ENCODE results near the gene LBR. TPM values are rescaled to one million over a fixed set of nuclear protein-coding genes. Genes with fewer than 3 reads are reported as not detected.

Gene LBR
- total RNA-seq, 1 experiment from 2014 or later = 44.0 TPM

- in situ Hi-C loops (cut with HindIII; ENCODE audit: low pct_unique_long_range_greater_than_20kb, low sequenced_read_pairs) = no loop called here
- DNase-seq (ENCODE audit: low read depth, low spot score) = no peak
These were observed 2.5 kb upstream of the LBR start for GRCh38 chr1:225430301-225430700.

- DNase-seq (ENCODE audit: low read depth, low spot score) = no peak
- in situ Hi-C loops (cut with HindIII; ENCODE audit: low pct_unique_long_range_greater_than_20kb, low sequenced_read_pairs) = no loop called here
These were observed 1.1 kb upstream of the LBR start for GRCh38 chr1:225428881-225429455.

DNA sequence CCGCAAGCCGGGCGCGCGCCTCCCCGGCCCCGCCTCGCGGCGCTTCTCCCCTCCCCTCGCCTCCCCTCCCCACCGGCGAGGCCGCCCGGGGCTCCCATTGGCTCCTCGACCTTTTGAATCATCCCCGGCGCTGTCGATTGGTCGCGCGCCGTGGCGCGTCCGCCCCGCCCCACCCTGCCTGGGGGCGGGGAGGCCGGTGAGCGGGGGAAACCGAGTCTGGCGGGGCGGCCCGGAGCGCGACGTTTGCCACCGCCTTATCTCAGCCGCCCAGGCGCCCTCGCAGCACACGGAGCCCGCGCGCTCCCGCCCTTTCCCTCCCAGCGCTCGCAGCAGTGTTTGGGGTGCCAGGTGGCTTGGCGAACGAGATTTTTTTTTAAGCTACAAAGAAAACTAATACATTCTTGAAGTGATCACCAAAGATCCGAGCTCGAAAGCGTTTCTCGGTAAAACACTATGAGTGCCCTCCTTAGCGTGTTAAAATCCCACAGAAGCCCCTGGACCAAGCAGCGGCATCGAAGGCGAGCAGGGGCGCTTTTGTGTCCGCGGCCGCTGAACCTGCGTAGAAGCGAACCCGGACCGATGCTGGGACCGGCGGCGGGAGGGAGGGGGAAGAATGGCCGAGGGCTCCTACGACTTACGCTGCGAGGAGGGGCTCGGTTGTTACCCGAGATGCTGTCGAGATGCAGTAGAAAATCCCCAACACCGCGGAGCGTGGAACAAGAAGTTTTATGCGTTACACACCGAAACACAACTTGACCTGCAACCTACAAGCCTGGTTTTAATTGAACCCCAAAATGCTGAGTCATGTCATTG lies 436 bp upstream of the LBR start:
- in situ Hi-C loops (cut with HindIII; ENCODE audit: low pct_unique_long_range_greater_than_20kb, low sequenced_read_pairs) = no loop called here
- peak; percentile 91 for DNase-seq (ENCODE audit: low read depth, low spot score)

- no peak for DNase-seq (ENCODE audit: low read depth, low spot score)
- in situ Hi-C loops (cut with HindIII; ENCODE audit: low pct_unique_long_range_greater_than_20kb, low sequenced_read_pairs) = no loop called here
These were observed 1.2 kb downstream of the LBR start for GRCh38 chr1:225426395-225427234.

GRCh38 chr1:225425201-225425786 lies 2.5 kb downstream of the LBR start:
- in situ Hi-C loops (cut with HindIII; ENCODE audit: low pct_unique_long_range_greater_than_20kb, low sequenced_read_pairs) = no loop called here
- no peak for DNase-seq (ENCODE audit: low read depth, low spot score)

GRCh38 chr1:225424562-225425200 lies 3.2 kb downstream of the LBR start:
- in situ Hi-C loops (cut with HindIII; ENCODE audit: low pct_unique_long_range_greater_than_20kb, low sequenced_read_pairs) = no loop called here

GRCh38 chr1:225423518-225423855 lies 4.4 kb downstream of the LBR start:
- DNase-seq (ENCODE audit: low read depth, low spot score) = no peak
- in situ Hi-C loops (cut with HindIII; ENCODE audit: low pct_unique_long_range_greater_than_20kb, low sequenced_read_pairs) = no loop called here

More at GRCh38 chr1:225424562-225425200, 3.2 kb downstream of the LBR start:
- no peak for DNase-seq (ENCODE audit: low read depth, low spot score)

DNA sequence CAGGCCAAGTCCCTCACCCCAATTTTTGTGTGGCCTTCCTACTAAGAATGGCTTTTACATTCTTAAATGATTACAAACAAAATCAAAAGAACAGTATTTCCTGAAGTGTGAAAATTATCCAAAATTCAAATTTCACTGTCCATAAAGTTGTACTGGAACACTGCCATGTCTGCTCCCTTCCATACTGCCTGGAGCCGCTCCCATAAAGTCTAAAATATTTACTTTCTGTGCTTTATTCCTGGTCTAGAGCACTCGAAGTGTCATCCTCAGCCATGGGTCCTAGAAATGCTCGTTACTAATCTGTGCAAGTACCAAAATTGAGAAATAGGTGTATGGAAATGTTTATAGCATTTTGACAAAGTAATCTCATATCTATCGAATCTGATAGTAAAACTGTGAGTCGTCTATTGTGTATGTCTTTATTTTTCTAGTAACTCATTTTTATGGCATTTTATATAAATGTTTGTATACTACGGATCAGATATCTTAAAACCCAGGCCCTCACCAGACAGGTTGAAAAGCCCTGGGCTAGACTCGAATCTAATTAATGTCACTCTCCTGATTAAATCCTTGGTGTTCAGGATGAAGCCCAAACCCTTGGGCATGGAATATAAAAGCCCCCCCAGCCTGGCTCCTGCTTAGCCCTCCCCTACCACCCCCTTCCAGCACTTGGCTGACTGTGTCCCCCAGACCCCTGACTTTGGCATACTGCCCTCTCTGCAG lies 4.9 kb downstream of the LBR start:
- in situ Hi-C loops (cut with HindIII; ENCODE audit: low pct_unique_long_range_greater_than_20kb, low sequenced_read_pairs) = no loop called here
- DNase-seq (ENCODE audit: low read depth, low spot score) = no peak

DNA sequence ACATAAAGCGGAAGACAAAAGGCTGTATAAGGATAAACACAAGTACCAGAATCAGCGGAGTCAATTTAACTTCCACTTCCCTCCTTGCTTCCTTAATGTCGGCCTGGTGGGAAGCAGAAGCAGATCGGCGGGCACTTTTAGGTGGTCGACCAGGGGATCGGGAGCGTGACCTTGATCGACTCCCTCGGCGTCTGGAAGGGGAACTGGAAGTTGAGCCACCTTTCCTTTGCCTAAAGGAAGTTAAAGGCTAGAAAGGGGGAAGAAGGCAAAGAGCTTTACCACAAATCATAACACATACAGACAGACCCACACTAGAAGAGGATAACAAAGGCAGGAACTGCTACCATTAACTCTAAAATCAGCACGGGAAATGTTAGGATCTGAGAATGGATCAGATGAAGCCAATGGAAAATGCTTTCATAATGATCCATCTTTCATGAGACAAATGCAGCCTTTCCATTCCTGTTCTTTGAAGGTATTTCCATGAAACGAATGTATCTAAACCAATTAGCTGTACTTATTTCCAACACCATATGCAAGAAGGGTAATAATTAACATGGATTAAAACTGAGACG lies 5.7 kb downstream of the LBR start:
- in situ Hi-C loops (cut with HindIII; ENCODE audit: low pct_unique_long_range_greater_than_20kb, low sequenced_read_pairs) = no loop called here

DNA sequence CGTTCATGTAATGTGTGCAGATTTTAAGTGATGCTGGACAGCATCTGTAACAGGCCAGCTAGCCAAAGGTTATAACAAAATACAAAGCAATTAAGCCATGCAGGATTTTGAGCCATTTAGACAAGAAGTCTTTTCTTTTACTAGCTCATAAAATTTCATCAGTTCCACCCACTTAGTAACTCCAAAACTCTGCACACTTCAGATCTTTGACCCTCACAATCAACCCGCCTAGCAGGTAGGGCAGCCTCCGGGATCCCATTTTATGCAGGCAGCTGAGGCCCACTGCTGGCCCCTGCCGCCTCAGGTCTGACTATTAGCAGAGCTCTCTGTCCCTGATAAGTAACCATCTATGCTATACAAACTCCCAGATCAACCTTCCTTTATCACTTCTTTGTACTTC lies 9.2 kb downstream of the LBR start:
- in situ Hi-C loops (cut with HindIII; ENCODE audit: low pct_unique_long_range_greater_than_20kb, low sequenced_read_pairs) = no loop called here
- DNase-seq (ENCODE audit: low read depth, low spot score) = no peak

More for the DNA sequence above, 5.7 kb downstream of the LBR start:
- no peak for DNase-seq (ENCODE audit: low read depth, low spot score)

DNA sequence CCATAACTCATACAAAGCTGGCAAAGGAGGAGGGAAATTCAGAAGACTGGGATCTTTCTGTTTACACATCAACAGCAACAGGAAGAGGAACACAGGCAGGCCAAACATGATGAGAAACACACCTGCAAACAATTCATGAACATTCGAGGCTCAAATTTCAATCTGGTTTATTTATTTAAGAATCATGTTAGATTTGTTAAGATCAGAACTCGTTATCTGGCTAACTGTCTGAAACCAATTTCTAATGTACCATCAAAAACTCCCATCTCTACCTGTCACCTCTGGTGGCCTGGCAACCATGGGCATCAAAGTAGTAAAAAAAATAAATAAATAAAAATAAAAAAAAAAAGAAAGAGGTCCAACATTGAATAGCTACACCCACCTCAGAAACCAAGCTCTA lies 9.8 kb downstream of the LBR start:
- in situ Hi-C loops (cut with HindIII; ENCODE audit: low pct_unique_long_range_greater_than_20kb, low sequenced_read_pairs) = no loop called here
- no peak for DNase-seq (ENCODE audit: low read depth, low spot score)

DNA sequence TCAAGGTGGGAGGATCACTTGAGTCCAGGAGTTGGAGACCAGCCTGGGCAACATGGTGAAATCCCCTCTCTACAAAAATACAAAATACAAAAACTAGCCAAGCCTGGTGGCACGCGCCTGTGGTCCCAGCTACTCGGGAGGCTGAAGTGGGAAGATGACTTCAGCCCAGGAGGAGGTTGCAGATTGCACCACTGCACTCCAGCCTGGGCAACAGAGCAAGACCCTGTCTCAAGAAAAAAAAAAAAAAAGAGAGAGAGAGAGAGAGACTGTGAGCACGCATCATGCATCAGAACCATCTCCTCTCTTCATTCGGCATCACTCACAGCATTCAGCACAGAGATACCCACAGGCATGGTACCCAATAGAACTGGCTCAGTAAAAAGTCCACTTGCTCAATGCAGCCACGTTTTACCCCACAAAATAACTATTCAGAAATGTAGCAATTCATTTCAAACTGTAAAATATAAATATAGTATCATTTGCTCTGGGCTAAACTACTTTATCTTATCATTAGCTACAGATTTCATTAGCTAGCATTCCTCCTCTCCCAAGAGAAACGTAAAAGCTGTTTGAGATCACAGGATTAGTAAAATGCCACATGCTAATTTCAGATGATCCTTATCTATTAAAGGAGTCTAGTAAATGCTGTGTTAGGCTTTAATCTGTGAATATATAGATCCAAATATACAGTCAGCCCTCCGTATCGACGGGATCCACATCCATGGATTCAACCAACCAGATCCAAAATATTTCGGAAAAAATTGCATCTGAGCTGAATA lies 11.7 kb downstream of the LBR start:
- in situ Hi-C loops (cut with HindIII; ENCODE audit: low pct_unique_long_range_greater_than_20kb, low sequenced_read_pairs) = no loop called here
- no peak for DNase-seq (ENCODE audit: low read depth, low spot score)

- DNase-seq (ENCODE audit: low read depth, low spot score) = no peak
- in situ Hi-C loops (cut with HindIII; ENCODE audit: low pct_unique_long_range_greater_than_20kb, low sequenced_read_pairs) = no loop called here
These were observed 12.5 kb downstream of the LBR start for GRCh38 chr1:225415307-225415706.

GRCh38 chr1:225413708-225414375 lies 14.0 kb downstream of the LBR start:
- no peak for DNase-seq (ENCODE audit: low read depth, low spot score)
- in situ Hi-C loops (cut with HindIII; ENCODE audit: low pct_unique_long_range_greater_than_20kb, low sequenced_read_pairs) = no loop called here

GRCh38 chr1:225412803-225413351 lies 15.0 kb downstream of the LBR start:
- no peak for DNase-seq (ENCODE audit: low read depth, low spot score)
- in situ Hi-C loops (cut with HindIII; ENCODE audit: low pct_unique_long_range_greater_than_20kb, low sequenced_read_pairs) = no loop called here

Data from SK-MEL-5 (cell line).